Right atrium auricular region (tissue), 2 donors: Measurements from ENCODE around the gene SLC22A4. TPM values are rescaled to one million over a fixed set of nuclear protein-coding genes. Genes with fewer than 3 reads are reported as not detected.

Experiments used
- DNase-seq: peaks from one replicate; pipeline ENCODE4 v3.0.0-alpha.2; 2019; ENCODE audit warnings: low spot score
- H3K27ac ChIP-seq, 2 donors: fragments of 200-600 bp; sonication (generic); 1 replicate in 1 of 2; 2 replicates in 1 of 2; pipeline ENCODE4 v1.5.1; 2016 to 2019
- H3K27me3 ChIP-seq, 2 donors: fragments of 200-600 bp; sonication (generic); one replicate each; pipeline versions ENCODE4 v1.5.1 to v1.6.0; 2017 to 2019
- H3K36me3 ChIP-seq: fragments of 200-600 bp; sonication (generic); one replicate; pipeline ENCODE4 v1.5.1; 2016
- H3K4me1 ChIP-seq, 2 donors: fragments of 200-600 bp; sonication (generic); one replicate each; pipeline versions ENCODE4 v1.5.1 to v1.6.0; 2017 to 2019
- H3K4me3 ChIP-seq, 2 donors: fragments of 200-600 bp; sonication (generic); 1 replicate in 1 of 2; 2 replicates in 1 of 2; pipeline ENCODE4 v1.5.1; 2017 to 2019; ENCODE audit warnings: mild to moderate bottlenecking in 1 of 2, moderate library complexity in 1 of 2
- H3K9me3 ChIP-seq, 2 donors: fragments of 200-600 bp; sonication (generic); one replicate each; pipeline ENCODE4 v1.5.1; 2019
- CTCF ChIP-seq, 2 donors: fragments of 200-600 bp; sonication (generic); IDR thresholded peaks; one replicate each; pipeline ENCODE4 v1.5.1; 2019; ENCODE audit warnings: antibody characterized with exemption in 2 of 2
- total RNA-seq, 2 donors: library from RNA; depleted of rRNA; stranded (reverse); fragments of >200 nt; gene quantifications; one replicate each; pipeline ENCODE4 v1.1.0, GENCODE V29; 2016

SLC22A4 gene
- total RNA-seq, 2 donors from 2014 or later: 1.5 to 2.8 TPM

DNA sequence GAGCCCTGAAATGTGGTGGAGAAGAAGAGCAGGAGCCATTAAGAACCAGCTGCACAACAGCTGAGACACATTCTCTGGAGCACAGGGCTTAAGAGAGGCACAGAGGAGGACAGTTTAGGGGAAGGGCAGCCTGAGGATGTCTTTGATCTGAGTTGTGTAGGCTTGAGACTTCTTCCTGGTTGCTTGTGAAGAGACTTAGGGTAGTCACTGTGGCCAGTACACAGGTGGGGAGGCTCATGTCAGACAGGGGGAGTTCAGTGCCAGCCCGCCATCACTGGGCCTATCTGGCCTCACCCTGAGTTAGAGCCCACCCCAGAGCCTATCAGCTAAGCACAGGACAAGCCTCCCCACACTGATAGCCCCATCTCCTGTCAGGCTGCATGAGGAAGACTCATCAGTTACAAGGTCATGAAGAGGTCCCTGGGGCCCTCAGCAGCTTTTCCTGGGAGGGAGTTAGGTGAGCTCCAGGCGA is 19.8 kb downstream of the SLC22A4 start:
- Histone ChIP-seq H3K4me3 (no peak overlapping the region), H3K27me3 (no peaks in the 10 kb centered on the region), H3K9me3 (no peaks in the 10 kb centered on the region), H3K36me3 (no peaks in the 10 kb centered on the region), H3K27ac (no peak overlapping the region), H3K4me1 (peaks cover 0 to 7% of the 10 kb centered on the region in 2 donors)
- DNase-seq: no peak
- TF ChIP-seq CTCF (IDR thresholded peaks at IDR 0.05): no peak

DNA sequence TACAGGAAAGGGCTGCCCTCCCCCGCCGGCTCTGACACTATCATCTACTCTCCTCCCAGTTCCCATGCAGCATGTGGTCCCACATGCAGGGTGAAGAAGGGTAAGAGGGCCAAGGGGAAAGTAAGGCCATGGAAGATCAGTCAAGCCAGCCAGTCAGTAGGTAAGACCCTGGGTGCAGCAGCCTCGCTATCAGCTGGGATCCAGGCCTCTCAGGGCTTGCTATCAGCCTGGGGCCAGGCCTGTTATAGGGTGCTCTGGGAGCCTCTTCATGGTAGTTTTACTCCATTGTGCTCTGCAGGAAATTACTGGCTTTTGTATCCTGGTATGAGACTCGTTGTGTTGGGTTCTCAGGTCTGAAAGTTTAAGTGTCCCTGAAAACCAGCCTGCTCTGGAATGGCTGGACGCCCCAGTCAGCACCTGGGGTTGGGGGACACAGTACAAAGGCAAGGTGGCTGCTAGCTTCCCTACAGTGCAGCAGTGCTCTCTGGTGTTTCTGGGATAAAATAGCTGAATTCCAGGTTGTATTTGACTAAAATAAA is 21.4 kb downstream of the SLC22A4 start:
- Histone ChIP-seq H3K9me3 (no peaks in the 10 kb centered on the region), H3K4me3 (no peak overlapping the region), H3K4me1 (peaks cover 0 to 2% of the 10 kb centered on the region in 2 donors), H3K27me3 (no peaks in the 10 kb centered on the region), H3K27ac (no peak overlapping the region), H3K36me3 (no peaks in the 10 kb centered on the region)
- DNase-seq: no peak
- no peak for TF ChIP-seq CTCF (IDR thresholded peaks at IDR 0.05)

DNA sequence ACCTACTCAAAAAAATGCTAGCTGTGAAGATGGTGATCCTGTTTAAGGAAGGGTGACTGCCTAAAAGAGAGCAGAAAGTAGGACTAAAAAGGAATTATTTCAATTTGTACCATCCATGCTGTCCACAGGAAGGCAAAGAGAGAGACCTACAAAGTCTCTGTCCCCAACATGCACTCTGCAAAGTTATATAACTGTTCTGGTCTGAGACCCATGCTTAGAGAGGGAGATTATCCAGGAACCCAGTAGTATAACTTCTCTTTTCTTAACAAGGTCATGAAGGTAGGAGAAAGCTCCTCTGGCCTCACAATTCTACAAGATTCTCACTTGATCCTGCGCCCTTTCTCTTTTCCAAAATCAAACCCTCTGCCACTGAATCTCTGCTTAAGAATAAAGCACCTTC is 25.8 kb downstream of the SLC22A4 start:
- H3K36me3 ChIP-seq: no peaks in the 10 kb centered on the region
- H3K9me3 ChIP-seq: no peaks in the 10 kb centered on the region
- H3K27ac ChIP-seq: peak overlapping the region in 1 of 2 donors; percentile 13
- no peak overlapping the region for H3K4me3 ChIP-seq
- TF ChIP-seq CTCF (IDR thresholded peaks at IDR 0.05): no peak
- no peaks in the 10 kb centered on the region for H3K4me1 ChIP-seq
- H3K27me3 ChIP-seq: no peaks in the 10 kb centered on the region
- DNase-seq: no peak

DNA sequence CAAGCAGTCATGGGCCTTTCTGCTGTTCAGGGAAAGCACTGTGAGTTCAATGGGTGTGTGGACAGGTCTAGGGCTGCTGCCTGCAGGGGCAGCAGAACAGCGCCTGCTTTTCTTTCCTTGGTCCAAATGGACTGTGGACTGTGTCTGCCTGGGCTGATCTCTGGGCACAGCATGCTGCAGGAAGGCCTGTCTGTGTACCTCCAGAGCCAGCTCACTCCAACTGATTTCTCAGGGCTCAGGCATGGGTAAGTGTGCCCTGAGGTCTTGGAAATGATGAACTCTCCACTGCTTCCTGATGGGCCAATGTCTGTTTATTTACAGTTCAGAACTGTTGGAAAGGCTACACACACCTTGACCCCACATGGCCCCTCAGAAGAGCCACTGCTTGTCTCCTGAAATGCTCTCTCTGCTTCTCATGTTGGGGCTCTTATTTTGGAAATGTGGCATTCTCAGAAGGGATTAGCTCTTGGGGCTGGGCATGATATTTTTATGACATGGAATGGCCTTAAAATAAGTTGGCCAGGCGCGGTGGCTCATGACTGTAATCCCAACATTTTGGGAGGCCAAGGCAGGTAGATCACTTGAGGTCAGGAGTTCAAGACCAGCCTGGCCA is 27.0 kb downstream of the SLC22A4 start:
- Histone ChIP-seq H3K4me1 (no peaks in the 10 kb centered on the region), H3K27ac (no peak overlapping the region), H3K27me3 (no peaks in the 10 kb centered on the region), H3K36me3 (no peaks in the 10 kb centered on the region), H3K9me3 (no peaks in the 10 kb centered on the region), H3K4me3 (no peak overlapping the region)
- TF ChIP-seq CTCF (IDR thresholded peaks at IDR 0.05): no peak
- no peak for DNase-seq

DNA sequence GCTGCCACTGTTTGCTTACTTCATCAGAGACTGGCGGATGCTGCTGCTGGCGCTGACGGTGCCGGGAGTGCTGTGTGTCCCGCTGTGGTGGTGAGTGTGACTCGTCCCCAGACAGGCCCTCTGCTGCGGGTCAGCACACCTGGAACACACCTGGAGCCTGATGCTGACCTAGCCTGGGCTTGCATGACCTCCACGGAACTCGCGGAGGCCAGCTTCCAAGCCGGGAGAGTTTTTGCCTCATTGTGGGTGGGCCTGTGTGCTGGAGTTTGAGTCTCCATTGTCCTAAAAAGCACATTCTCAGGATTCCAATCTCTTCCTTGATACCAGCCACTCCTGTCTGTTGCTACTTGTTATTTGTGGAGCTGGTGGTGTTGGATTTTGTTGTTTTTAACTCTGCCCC is 28.1 kb downstream of the SLC22A4 start:
- Histone ChIP-seq H3K9me3 (no peaks in the 10 kb centered on the region), H3K27ac (no peak overlapping the region), H3K4me1 (no peaks in the 10 kb centered on the region), H3K36me3 (no peaks in the 10 kb centered on the region), H3K4me3 (no peak overlapping the region), H3K27me3 (no peaks in the 10 kb centered on the region)
- no peak for DNase-seq
- TF ChIP-seq CTCF (IDR thresholded peaks at IDR 0.05): no peak

DNA sequence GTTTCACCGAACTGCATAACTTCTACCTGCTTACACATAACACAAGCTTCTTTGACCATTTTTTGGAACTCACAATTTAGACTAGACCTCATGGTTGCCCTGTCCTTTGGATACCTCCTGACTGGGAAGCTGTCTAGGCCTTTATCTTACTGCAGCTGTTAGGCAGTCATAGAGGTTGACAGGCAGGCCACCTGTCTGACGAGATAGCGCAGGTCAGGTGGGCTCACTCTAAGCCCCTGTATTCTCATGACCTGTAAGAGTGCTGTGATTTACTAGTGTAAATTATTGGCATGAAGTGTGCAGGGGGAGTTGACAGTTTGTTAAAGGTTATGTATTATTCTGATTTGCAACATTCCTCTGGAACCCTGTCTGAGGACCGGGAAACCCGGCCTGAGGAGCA is 29.0 kb downstream of the SLC22A4 start:
- H3K9me3 ChIP-seq: no peaks in the 10 kb centered on the region
- H3K27ac ChIP-seq: no peak overlapping the region

More for the DNA sequence above, 29.0 kb downstream of the SLC22A4 start:
- no peaks in the 10 kb centered on the region for H3K4me1 ChIP-seq
- H3K4me3 ChIP-seq: no peak overlapping the region
- no peak for DNase-seq
- H3K36me3 ChIP-seq: peaks cover 6% of the 10 kb centered on the region
- no peaks in the 10 kb centered on the region for H3K27me3 ChIP-seq
- TF ChIP-seq CTCF (IDR thresholded peaks at IDR 0.05): no peak
